Neuronal stem cell (in vitro differentiated cells): ENCODE measurements around the gene MAZ.

Source experiments
- DNase-seq: peaks from one replicate; pipeline ENCODE4 v3.0.0-alpha.2; 2013; ENCODE audit warnings: low spot score
- H2AFZ ChIP-seq: one replicate; pipeline ENCODE4 v1.6.1; 2013; ENCODE audit warnings: mild to moderate bottlenecking, low read length, inconsistent platforms
- H2AK5ac ChIP-seq: 2 replicates; pipeline ENCODE4 v1.6.1; 2013; ENCODE audit warnings: low read depth, mild to moderate bottlenecking, inconsistent platforms, low read length, moderate library complexity, mixed read lengths
- H2BK120ac ChIP-seq: 2 replicates; pipeline ENCODE4 v1.6.1; 2013; ENCODE audit warnings: low read depth, mild to moderate bottlenecking, inconsistent platforms, low read length, moderate library complexity, mixed read lengths
- H2BK12ac ChIP-seq: one replicate; pipeline ENCODE4 v1.6.1; 2013; ENCODE audit warnings: low read length, inconsistent platforms
- H2BK15ac ChIP-seq: 2 replicates; pipeline ENCODE4 v1.6.1; 2013; ENCODE audit warnings: mild to moderate bottlenecking, low read length, inconsistent platforms, mixed read lengths
- H2BK5ac ChIP-seq: one replicate; pipeline ENCODE4 v1.6.1; 2013; ENCODE audit warnings: inconsistent platforms, mild to moderate bottlenecking, low read length, moderate library complexity
- H3K14ac ChIP-seq: one replicate; pipeline ENCODE4 v1.6.1; 2013; ENCODE audit warnings: low read length, inconsistent platforms
- H3K18ac ChIP-seq: 2 replicates; pipeline ENCODE4 v1.6.1; 2013; ENCODE audit warnings: low read length, inconsistent platforms
- H3K23ac ChIP-seq: 2 replicates; pipeline ENCODE4 v1.6.1; 2013; ENCODE audit warnings: low read depth, mild to moderate bottlenecking, mixed read lengths, low read length, inconsistent platforms; ENCODE audit not compliant: poor library complexity
- H3K27ac ChIP-seq: replicated peaks from 3 replicates; pipeline ENCODE4 v1.5.1; 2013; ENCODE audit warnings: low read length, inconsistent platforms
- H3K27me3 ChIP-seq, 3 experiments: 2 replicates each; pipeline ENCODE4 v1.6.1; 2013; ENCODE audit warnings: low read length in 3 of 3, mild to moderate bottlenecking in 2 of 3, inconsistent platforms in 1 of 3, low read depth in 1 of 3, mixed read lengths in 1 of 3, moderate library complexity in 1 of 3; ENCODE audit not compliant: control insufficient read depth in 3 of 3, insufficient read depth in 3 of 3
- H3K36me3 ChIP-seq, 2 donors: replicated peaks in 1 of 2; 2 replicates each; pipeline ENCODE4 v1.6.1; 2013; ENCODE audit warnings: low read length in 2 of 2; ENCODE audit not compliant: control insufficient read depth in 2 of 2, insufficient read depth in 2 of 2
- H3K4ac ChIP-seq: 2 replicates; pipeline ENCODE4 v1.6.1; 2013; ENCODE audit warnings: inconsistent platforms, mild to moderate bottlenecking, low read length, moderate library complexity
- H3K4me1 ChIP-seq, 2 donors: 1 replicate in 1 of 2; 2 replicates in 1 of 2; pipeline ENCODE4 v1.6.1; 2013; ENCODE audit warnings: low read length in 2 of 2, low read depth in 1 of 2; ENCODE audit not compliant: control insufficient read depth in 2 of 2, insufficient read depth in 1 of 2
- H3K4me2 ChIP-seq: one replicate; pipeline ENCODE4 v1.6.1; 2013; ENCODE audit warnings: mild to moderate bottlenecking, low read length, inconsistent platforms; ENCODE audit not compliant: insufficient read depth, poor library complexity, severe bottlenecking
- H3K4me3 ChIP-seq, 2 donors: 2 replicates each; pipeline ENCODE4 v1.5.1; 2013; ENCODE audit warnings: low read length in 2 of 2, mild to moderate bottlenecking in 2 of 2, inconsistent platforms in 1 of 2, moderate library complexity in 1 of 2
- H3K79me1 ChIP-seq: one replicate; pipeline ENCODE4 v1.6.1; 2013; ENCODE audit warnings: low read depth, mild to moderate bottlenecking, inconsistent platforms, low read length, moderate library complexity
- H3K9ac ChIP-seq: one replicate; pipeline ENCODE4 v1.6.1; 2013; ENCODE audit warnings: mild to moderate bottlenecking, low read depth, low read length, inconsistent platforms; ENCODE audit not compliant: poor library complexity
- H3K9me3 ChIP-seq, 2 donors: replicated peaks in 1 of 2; 2 replicates each; pipeline versions ENCODE3 to v1.6.1; 2013; ENCODE audit warnings: low read length in 2 of 2, mild to moderate bottlenecking in 2 of 2, inconsistent platforms in 1 of 2, low read depth in 1 of 2, mixed read lengths in 1 of 2, moderate library complexity in 1 of 2; ENCODE audit not compliant: control insufficient read depth in 2 of 2, insufficient read depth in 1 of 2
- H4K8ac ChIP-seq: one replicate; pipeline ENCODE4 v1.6.1; 2013; ENCODE audit warnings: low read depth, mild to moderate bottlenecking, inconsistent platforms, low read length, moderate library complexity
- H4K91ac ChIP-seq: one replicate; pipeline ENCODE4 v1.6.1; 2013; ENCODE audit warnings: low read length, low read depth, mild to moderate bottlenecking, inconsistent platforms; ENCODE audit not compliant: poor library complexity
- WGBS, 2 donors: extraction: QIAGEN DNeasy Blood & Tissue Kit; methylation state at CpG; one replicate each; pipeline ENCODE4 v1.1.7; 2013; ENCODE audit warnings: missing lambda C conversion rate in 2 of 2, mixed read lengths in 1 of 2; ENCODE audit not compliant: insufficient read length in 2 of 2, insufficient replicate concordance in 1 of 2; ENCODE audit errors: extremely low coverage in 2 of 2; 5-methylcytosine and 5-hydroxymethylcytosine counted together

MAZ gene

GRCh38 chr16:29815032-29815721 lies 8.8 kb downstream of the MAZ start:
- no peaks in the 10 kb centered on the region for H3K9me3 ChIP-seq
- peak overlapping the region; percentile 21 to 76 for H3K4me3 ChIP-seq

GRCh38 chr16:29815793-29816693 lies 9.7 kb downstream of the MAZ start, which contains the start of gene PAGR1:
Gene PAGR1 (plus strand): TSS chr16:29816152. CDS start chr16:29816526, 374 bp downstream.
- H2AK5ac ChIP-seq, result peak within 1 kb of the TSS; percentile 94
- WGBS, 2 donors, result no CpG with 5 or more reads among the region's 70 CpGs
- H3K4me3 ChIP-seq, result peak within 1 kb of the TSS; percentile 58 to 89
- H4K8ac ChIP-seq, result no peak within 1 kb of the TSS
- H3K14ac ChIP-seq, result peak within 1 kb of the TSS; percentile 77
- no peaks in the 10 kb centered on the region for H3K27me3 ChIP-seq
- H2BK15ac ChIP-seq, result peak within 1 kb of the TSS; percentile 45
- peaks cover 26 to 32% of the 10 kb centered on the region in 2 donors for H3K4me1 ChIP-seq
- peaks cover 28 to 37% of the 10 kb centered on the region in 2 donors for H3K36me3 ChIP-seq
- no peaks in the 10 kb centered on the region for H3K9me3 ChIP-seq
- H3K27ac ChIP-seq, result peak within 1 kb of the TSS; percentile 92
- H4K91ac ChIP-seq, result peak within 1 kb of the TSS; percentile 67
- H3K9ac ChIP-seq, result peak within 1 kb of the TSS; percentile 96
- peak within 1 kb of the TSS; percentile 76 for H3K23ac ChIP-seq
- H3K4ac ChIP-seq, result peak within 1 kb of the TSS; percentile 57
- peak; percentile 98 for DNase-seq
- H2BK12ac ChIP-seq, result peak within 1 kb of the TSS; percentile 35
- peaks cover 12% of the 10 kb centered on the region for H3K79me1 ChIP-seq
- peak within 1 kb of the TSS; percentile 0 for H2BK120ac ChIP-seq
- H2AFZ ChIP-seq, result peak within 1 kb of the TSS; percentile 81
- peak within 1 kb of the TSS; percentile 95 for H3K18ac ChIP-seq
- H2BK5ac ChIP-seq, result peak within 1 kb of the TSS; percentile 93
- peak within 1 kb of the TSS; percentile 96 for H3K4me2 ChIP-seq

More at GRCh38 chr16:29815032-29815721, 8.8 kb downstream of the MAZ start:
- Histone ChIP-seq H2AK5ac (peak overlapping the region; percentile 94), H3K9ac (peak overlapping the region; percentile 87), H2BK12ac (no peak overlapping the region), H3K4me2 (peak overlapping the region; percentile 96), H2AFZ (no peak overlapping the region), H3K79me1 (peaks cover 14% of the 10 kb centered on the region), H3K4me1 (peaks cover 33 to 40% of the 10 kb centered on the region in 2 donors), H2BK120ac (peak overlapping the region; percentile 0), H3K14ac (peak overlapping the region; percentile 77), H3K36me3 (peaks cover 22 to 35% of the 10 kb centered on the region in 2 donors), H3K27ac (peak overlapping the region; percentile 68), H3K23ac (peak overlapping the region; percentile 52), H3K27me3 (no peaks in the 10 kb centered on the region), H4K8ac (no peak overlapping the region), H3K4ac (peak overlapping the region; percentile 57), H3K18ac (peak overlapping the region; percentile 90), H4K91ac (no peak overlapping the region), H2BK5ac (peak overlapping the region; percentile 33), H2BK15ac (peak overlapping the region; percentile 1)
- DNase-seq, result no peak
- no CpG with 5 or more reads among the region's 39 CpGs for WGBS, 2 donors

- Histone ChIP-seq H3K27ac (peak overlapping the region; percentile 92), H3K27me3 (no peaks in the 10 kb centered on the region), H2BK15ac (peak overlapping the region; percentile 45), H2AFZ (peak overlapping the region; percentile 81), H3K4ac (no peak overlapping the region), H2BK120ac (no peak overlapping the region), H4K91ac (peak overlapping the region; percentile 67), H3K4me3 (peak overlapping the region; percentile 58 to 89), H3K18ac (peak overlapping the region; percentile 95), H3K9ac (peak overlapping the region; percentile 96), H2AK5ac (peak overlapping the region; percentile 86), H3K14ac (peak overlapping the region; percentile 9), H3K4me1 (peaks cover 22 to 26% of the 10 kb centered on the region in 2 donors), H2BK5ac (peak overlapping the region; percentile 93), H4K8ac (no peak overlapping the region), H3K36me3 (peaks cover 28 to 37% of the 10 kb centered on the region in 2 donors), H3K79me1 (peaks cover 12% of the 10 kb centered on the region), H3K9me3 (no peaks in the 10 kb centered on the region), H3K4me2 (peak overlapping the region; percentile 93), H2BK12ac (peak overlapping the region; percentile 35), H3K23ac (peak overlapping the region; percentile 56)
- DNase-seq, result no peak
- no CpG with 5 or more reads among the region's 37 CpGs for WGBS, 2 donors
Observed at GRCh38 chr16:29816694-29817441, 10.5 kb downstream of the MAZ start.
